Fibroblast of skin of left quadriceps (primary cell): ENCODE results near the gene GPD1L.
"Not testable (repeated sequence)": the region's sequence is repeated elsewhere in the genome, so short reads cannot be mapped to it uniquely, and the experiment has no call there.

Experiments
- DNase-seq, 2 experiments: peaks; one replicate each; pipeline ENCODE4 v3.0.0-alpha.2; 2013; ENCODE audit warnings: low read depth in 2 of 2

GPD1L gene

GRCh38 chr3:32106132-32106928, at the start of gene GPD1L:
Gene GPD1L (plus strand): TSS chr3:32106620. CDS start chr3:32106712, 92 bp downstream.
- DNase-seq: peak; percentile 82

- not testable (repeated sequence) for DNase-seq
Observed at GRCh38 chr3:32058465-32058864, 48.0 kb upstream of the GPD1L start.

- DNase-seq: no peak
Observed at GRCh38 chr3:32062950-32063582, 43.4 kb upstream of the GPD1L start.

GRCh38 chr3:32066686-32067085, 39.7 kb upstream of the GPD1L start:
- no peak for DNase-seq

GRCh38 chr3:32074194-32074593, 32.2 kb upstream of the GPD1L start:
- not testable (repeated sequence) for DNase-seq

- DNase-seq: peak in 1 of 2 experiments; percentile 1
Observed at GRCh38 chr3:32076566-32076965, 29.9 kb upstream of the GPD1L start.

GRCh38 chr3:32077260-32078084, 28.9 kb upstream of the GPD1L start:
- no peak for DNase-seq

- DNase-seq: no peak
Observed at GRCh38 chr3:32078085-32078634, 28.3 kb upstream of the GPD1L start.

GRCh38 chr3:32078864-32079263, 27.6 kb upstream of the GPD1L start:
- DNase-seq: no peak

GRCh38 chr3:32082721-32083120, 23.7 kb upstream of the GPD1L start:
- DNase-seq: no peak

- DNase-seq: no peak
Observed at GRCh38 chr3:32083702-32084270, 22.6 kb upstream of the GPD1L start.

GRCh38 chr3:32084870-32085269, 21.6 kb upstream of the GPD1L start:
- DNase-seq: no peak

- no peak for DNase-seq
Observed at GRCh38 chr3:32086464-32086863, 20.0 kb upstream of the GPD1L start.

- no peak for DNase-seq
Observed at GRCh38 chr3:32089476-32089875, 16.9 kb upstream of the GPD1L start.

GRCh38 chr3:32093204-32093603, 13.2 kb upstream of the GPD1L start:
- DNase-seq: no peak

GRCh38 chr3:32095431-32095830, 11.0 kb upstream of the GPD1L start:
- DNase-seq: no peak

GRCh38 chr3:32097768-32098167, 8.7 kb upstream of the GPD1L start:
- DNase-seq: no peak

GRCh38 chr3:32098528-32098927, 7.9 kb upstream of the GPD1L start:
- DNase-seq: no peak

GRCh38 chr3:32100465-32100864, 6.0 kb upstream of the GPD1L start:
- no peak for DNase-seq

GRCh38 chr3:32102289-32102688, 4.1 kb upstream of the GPD1L start:
- DNase-seq: no peak

- no peak for DNase-seq
Observed at GRCh38 chr3:32104492-32104891, 1.9 kb upstream of the GPD1L start.
